ENCODE results near the gene RASA1. TPM values are rescaled to one million over a fixed set of nuclear protein-coding genes. Genes with fewer than 3 reads are reported as not detected.

Gene RASA1
- total and polyA plus RNA-seq, 10 donors, result 13.4 to 54.0 (median 36.6) TPM

GRCh38 chr5:87437724-87438123, 170.0 kb downstream of the RASA1 start:
- TF ChIP-seq, protein P1, sequence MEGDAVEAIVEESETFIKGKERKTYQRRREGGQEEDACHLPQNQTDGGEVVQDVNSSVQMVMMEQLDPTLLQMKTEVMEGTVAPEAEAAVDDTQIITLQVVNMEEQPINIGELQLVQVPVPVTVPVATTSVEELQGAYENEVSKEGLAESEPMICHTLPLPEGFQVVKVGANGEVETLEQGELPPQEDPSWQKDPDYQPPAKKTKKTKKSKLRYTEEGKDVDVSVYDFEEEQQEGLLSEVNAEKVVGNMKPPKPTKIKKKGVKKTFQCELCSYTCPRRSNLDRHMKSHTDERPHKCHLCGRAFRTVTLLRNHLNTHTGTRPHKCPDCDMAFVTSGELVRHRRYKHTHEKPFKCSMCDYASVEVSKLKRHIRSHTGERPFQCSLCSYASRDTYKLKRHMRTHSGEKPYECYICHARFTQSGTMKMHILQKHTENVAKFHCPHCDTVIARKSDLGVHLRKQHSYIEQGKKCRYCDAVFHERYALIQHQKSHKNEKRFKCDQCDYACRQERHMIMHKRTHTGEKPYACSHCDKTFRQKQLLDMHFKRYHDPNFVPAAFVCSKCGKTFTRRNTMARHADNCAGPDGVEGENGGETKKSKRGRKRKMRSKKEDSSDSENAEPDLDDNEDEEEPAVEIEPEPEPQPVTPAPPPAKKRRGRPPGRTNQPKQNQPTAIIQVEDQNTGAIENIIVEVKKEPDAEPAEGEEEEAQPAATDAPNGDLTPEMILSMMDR (IDR thresholded peaks at IDR 0.05 in 8 of 11, conservative IDR thresholded peaks at IDR 0.05 in 3 of 11), result no peak
- TF ChIP-seq POLR2AphosphoS5 (IDR thresholded peaks at IDR 0.05) (no peak), POLR2A (IDR thresholded peaks at IDR 0.05) (no peak)
- no peaks in the 10 kb centered on the region for H3K4me1 ChIP-seq

DNA sequence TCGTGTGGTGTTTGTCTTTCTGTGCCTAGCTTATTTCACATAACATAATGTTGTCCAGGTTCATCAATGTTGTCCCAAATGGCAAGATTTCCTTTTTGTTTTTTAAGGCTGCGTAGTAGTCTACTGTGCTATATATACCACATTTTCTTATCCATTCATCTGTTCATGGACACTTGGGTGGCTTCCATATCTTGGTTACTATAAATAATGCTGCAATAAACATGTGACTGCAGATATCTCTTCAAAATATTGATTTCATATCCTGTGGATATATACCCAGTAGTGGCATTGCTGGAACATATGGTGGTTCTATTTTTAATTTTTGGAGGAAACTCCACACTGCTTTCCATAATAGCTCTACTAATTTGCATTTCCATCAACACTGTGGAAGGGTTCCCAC, 170.5 kb downstream of the RASA1 start:
- 80 to 89% (median 84%) methylated on average over 2 of the region's 2 CpGs for WGBS, 5 donors
- Histone ChIP-seq H3K9me3 (peaks cover 0 to 5% (median 0%) of the 10 kb centered on the region in 8 donors), H3K36me3 (no peaks in the 10 kb centered on the region), H3K27ac (no peak overlapping the region), H3K4me3 (no peak overlapping the region), H3K27me3 (replicated peaks in 1 of 7) (no peaks in the 10 kb centered on the region), H3K4me1 (no peaks in the 10 kb centered on the region)
- intact Hi-C loops (cut with DNase I; ENCODE audit: low total_unique reads), result no loop called here
- DNase-seq, result no peak
- TF ChIP-seq, protein P1 (IDR thresholded peaks at IDR 0.05 in 8 of 11, conservative IDR thresholded peaks at IDR 0.05 in 3 of 11), result no peak
- TF ChIP-seq POLR2AphosphoS5 (IDR thresholded peaks at IDR 0.05) (no peak), POLR2A (IDR thresholded peaks at IDR 0.05) (no peak)

More at GRCh38 chr5:87437724-87438123, 170.0 kb downstream of the RASA1 start:
- no peak overlapping the region for H3K4me3 ChIP-seq
- peaks cover 0 to 5% (median 0%) of the 10 kb centered on the region in 8 donors for H3K9me3 ChIP-seq
- H3K27ac ChIP-seq, result no peak overlapping the region
- no peaks in the 10 kb centered on the region for H3K36me3 ChIP-seq
- H3K27me3 ChIP-seq (replicated peaks in 1 of 7), result no peaks in the 10 kb centered on the region
- intact Hi-C loops (cut with DNase I; ENCODE audit: low total_unique reads), result no loop called here
- 78 to 91% (median 85%) methylated on average over 1 of the region's 1 CpG for WGBS, 5 donors
- no peak for DNase-seq

Small RNAs within 50 kb of the gene (small RNA-seq; reads per million reads assigned to genes)
- gene RN7SL629P, result 0 reads per million in 4 donors
- gene RNU6-606P, result 0 reads per million in 4 donors
- 0 reads per million in 4 donors for gene RNU6-727P

Other genes with a start within 250 kb of the RASA1 start
- 100 to 1,000 TPM in 3 of 7 donors, 10 to 100 TPM in 4; 61.4 to 188 (median 81.1) TPM for gene CCNH, start 145.0 kb downstream of the RASA1 start, total RNA-seq
- 10 to 100 TPM; 32.5 to 41.0 (median 33.0) TPM for gene CCNH, start 145.0 kb downstream of the RASA1 start, polyA plus RNA-seq

All from spleen (tissue), 11 donors.